Stomach (tissue), 4 donors: ENCODE data around the gene APOBEC3A.
"Not testable (repeated sequence)": the region's sequence is repeated elsewhere in the genome, so short reads cannot be mapped to it uniquely, and the experiment has no call there.

Experiments
- POLR2A ChIP-seq, 4 donors: fragments of 450-650 bp; IDR thresholded peaks; one replicate each; pipeline ENCODE4 v1.6.1; 2016; ENCODE audit warnings: antibody characterized with exemption in 4 of 4, control low read depth in 2 of 4, mild to moderate bottlenecking in 1 of 4, moderate library complexity in 1 of 4
- POLR2AphosphoS5 ChIP-seq, 3 donors: sonication (generic); formaldehyde crosslinking; IDR thresholded peaks; one replicate each; pipeline ENCODE4 v1.6.1; 2016; ENCODE audit warnings: antibody characterized with exemption in 3 of 3
- TF ChIP-seq, protein P1 (sequence below), 7 experiments: fragments of 450-650 bp in 4 of 7; fragments of 200-600 bp in 3 of 7; sonication (generic) in 3 of 7; IDR thresholded peaks; one replicate each; pipeline ENCODE4 v1.5.1; 2016 to 2019; ENCODE audit warnings: antibody characterized with exemption in 7 of 7, control low read depth in 2 of 7, mild to moderate bottlenecking in 1 of 7

DNA sequence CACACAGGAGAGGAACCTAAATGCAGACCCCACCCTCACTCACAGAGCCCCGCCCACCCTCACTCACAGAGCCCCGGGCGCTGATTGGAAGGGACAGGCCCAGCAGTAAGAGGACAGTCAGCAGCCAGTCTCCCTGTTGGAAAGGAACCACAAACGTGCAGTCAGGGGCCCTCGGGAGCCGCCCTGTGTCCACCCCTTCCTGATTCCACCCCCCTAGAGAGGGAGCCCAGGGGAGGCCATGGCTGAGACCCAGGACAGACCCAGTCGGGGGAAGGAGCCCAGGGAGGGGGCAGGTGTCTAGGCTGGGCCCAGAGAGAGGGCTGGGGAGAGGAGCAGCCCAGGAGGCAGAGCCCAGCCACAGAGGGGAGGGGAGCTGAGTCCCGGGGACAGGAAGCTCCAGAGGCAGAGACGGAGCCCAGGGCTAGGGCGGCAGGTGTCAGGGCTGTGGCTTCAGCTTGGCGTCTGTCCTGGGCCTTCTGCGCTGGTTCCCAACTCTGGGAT is 35.5 kb downstream of the APOBEC3A start:
- TF ChIP-seq, protein P1, sequence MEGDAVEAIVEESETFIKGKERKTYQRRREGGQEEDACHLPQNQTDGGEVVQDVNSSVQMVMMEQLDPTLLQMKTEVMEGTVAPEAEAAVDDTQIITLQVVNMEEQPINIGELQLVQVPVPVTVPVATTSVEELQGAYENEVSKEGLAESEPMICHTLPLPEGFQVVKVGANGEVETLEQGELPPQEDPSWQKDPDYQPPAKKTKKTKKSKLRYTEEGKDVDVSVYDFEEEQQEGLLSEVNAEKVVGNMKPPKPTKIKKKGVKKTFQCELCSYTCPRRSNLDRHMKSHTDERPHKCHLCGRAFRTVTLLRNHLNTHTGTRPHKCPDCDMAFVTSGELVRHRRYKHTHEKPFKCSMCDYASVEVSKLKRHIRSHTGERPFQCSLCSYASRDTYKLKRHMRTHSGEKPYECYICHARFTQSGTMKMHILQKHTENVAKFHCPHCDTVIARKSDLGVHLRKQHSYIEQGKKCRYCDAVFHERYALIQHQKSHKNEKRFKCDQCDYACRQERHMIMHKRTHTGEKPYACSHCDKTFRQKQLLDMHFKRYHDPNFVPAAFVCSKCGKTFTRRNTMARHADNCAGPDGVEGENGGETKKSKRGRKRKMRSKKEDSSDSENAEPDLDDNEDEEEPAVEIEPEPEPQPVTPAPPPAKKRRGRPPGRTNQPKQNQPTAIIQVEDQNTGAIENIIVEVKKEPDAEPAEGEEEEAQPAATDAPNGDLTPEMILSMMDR (IDR thresholded peaks at IDR 0.05): not testable (repeated sequence)
- TF ChIP-seq POLR2A, POLR2AphosphoS5 (IDR thresholded peaks at IDR 0.05): not testable (repeated sequence)
